PC-3 (cell line): ENCODE measurements around the gene OR52N2.

Source experiments
- EZH2 ChIP-seq: fragments of 300-600 bp; sonication (generic); IDR thresholded peaks from one replicate; pipeline ENCODE4 v1.6.1; 2017; ENCODE audit warnings: antibody characterized with exemption, mild to moderate bottlenecking, low read length; ENCODE audit not compliant: unreplicated experiment
- TF ChIP-seq, protein P1 (sequence below): fragments of 300-600 bp; sonication (generic); conservative IDR thresholded peaks from 2 replicates; pipeline ENCODE4 v1.5.1; 2017; ENCODE audit warnings: antibody characterized with exemption, low read depth, mild to moderate bottlenecking, low read length

DNA sequence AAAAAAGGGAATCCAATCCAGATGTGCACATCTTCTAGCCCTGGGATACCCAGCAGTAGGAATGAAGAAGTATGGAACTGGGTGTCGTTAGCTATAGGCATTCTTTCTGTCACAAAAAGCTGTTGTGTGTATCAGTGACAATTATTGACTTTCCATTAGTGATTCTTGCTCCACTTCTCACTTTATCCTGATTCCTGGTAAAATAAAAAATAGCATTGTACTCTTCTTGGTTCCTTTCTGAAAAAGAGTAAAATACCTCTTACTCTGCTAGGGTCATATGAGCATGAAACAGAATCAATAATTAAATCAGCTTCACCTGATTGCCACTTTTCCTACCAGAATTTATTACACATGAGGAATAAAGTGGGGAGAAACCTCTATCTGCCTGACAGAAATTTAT is 33.1 kb downstream of the OR52N2 start, which contains the start of gene OR52E6:
- TF ChIP-seq, protein P1, sequence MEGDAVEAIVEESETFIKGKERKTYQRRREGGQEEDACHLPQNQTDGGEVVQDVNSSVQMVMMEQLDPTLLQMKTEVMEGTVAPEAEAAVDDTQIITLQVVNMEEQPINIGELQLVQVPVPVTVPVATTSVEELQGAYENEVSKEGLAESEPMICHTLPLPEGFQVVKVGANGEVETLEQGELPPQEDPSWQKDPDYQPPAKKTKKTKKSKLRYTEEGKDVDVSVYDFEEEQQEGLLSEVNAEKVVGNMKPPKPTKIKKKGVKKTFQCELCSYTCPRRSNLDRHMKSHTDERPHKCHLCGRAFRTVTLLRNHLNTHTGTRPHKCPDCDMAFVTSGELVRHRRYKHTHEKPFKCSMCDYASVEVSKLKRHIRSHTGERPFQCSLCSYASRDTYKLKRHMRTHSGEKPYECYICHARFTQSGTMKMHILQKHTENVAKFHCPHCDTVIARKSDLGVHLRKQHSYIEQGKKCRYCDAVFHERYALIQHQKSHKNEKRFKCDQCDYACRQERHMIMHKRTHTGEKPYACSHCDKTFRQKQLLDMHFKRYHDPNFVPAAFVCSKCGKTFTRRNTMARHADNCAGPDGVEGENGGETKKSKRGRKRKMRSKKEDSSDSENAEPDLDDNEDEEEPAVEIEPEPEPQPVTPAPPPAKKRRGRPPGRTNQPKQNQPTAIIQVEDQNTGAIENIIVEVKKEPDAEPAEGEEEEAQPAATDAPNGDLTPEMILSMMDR: no peak
- TF ChIP-seq EZH2: no peak
